Measurements from ENCODE around the gene CCDC34.

The CCDC34 gene

DNA sequence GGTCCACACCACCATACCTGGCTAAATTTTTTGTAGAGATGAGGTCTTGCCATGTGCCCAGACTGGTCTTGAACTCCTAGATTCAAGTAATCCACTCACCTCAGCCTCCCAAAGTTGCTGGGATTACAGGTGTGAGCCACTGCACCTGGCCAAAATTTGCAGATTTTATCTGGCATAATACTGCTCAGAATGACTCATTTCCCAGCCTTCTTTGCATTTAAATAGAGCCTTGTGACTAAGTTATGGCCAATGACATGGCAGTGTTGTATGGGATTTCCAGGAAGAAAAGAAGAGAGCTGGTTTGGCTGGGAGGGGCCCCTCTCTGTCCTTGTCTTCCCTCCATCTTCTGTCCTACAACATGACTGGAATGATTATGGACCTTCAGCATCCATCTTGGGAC, 55.8 kb downstream of the CCDC34 start:
- no peak overlapping the region for H3K4me3 ChIP-seq (ENCODE audit: low read length)
- TF ChIP-seq ZNF274 (IDR thresholded peaks at IDR 0.05; ENCODE audit: low read depth, low read length): no peak

GRCh38 chr11:27305751-27306150, 57.3 kb downstream of the CCDC34 start:
- no peak overlapping the region for H3K4me3 ChIP-seq (ENCODE audit: low read length)
- no peak for TF ChIP-seq ZNF274 (IDR thresholded peaks at IDR 0.05; ENCODE audit: low read depth, low read length)

GRCh38 chr11:27304514-27304913, 58.5 kb downstream of the CCDC34 start:
- H3K4me3 ChIP-seq (ENCODE audit: low read length): no peak overlapping the region
- TF ChIP-seq ZNF274 (IDR thresholded peaks at IDR 0.05; ENCODE audit: low read depth, low read length): no peak

DNA sequence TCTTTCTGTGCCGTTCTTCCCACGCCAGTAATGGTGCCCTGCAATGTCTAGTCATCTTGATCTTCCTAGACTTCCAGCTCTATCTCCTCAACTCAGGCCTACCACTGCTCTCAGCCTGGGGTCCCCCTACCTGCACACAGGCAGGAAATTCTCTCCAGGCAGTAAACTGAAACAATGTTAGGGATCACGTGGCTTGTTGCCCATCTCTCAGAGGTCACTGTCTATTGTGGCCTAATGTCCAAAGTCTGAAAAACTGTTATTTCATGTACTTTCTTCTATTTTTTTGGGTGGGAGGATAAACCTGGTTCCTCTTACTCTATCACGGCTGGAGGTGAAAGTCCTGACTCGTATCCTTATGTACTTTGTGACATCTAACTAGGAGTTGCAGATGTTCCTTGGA, 59.1 kb downstream of the CCDC34 start:
- no peak for TF ChIP-seq ZNF274 (IDR thresholded peaks at IDR 0.05; ENCODE audit: low read depth, low read length)
- H3K4me3 ChIP-seq (ENCODE audit: low read length): no peak overlapping the region

DNA sequence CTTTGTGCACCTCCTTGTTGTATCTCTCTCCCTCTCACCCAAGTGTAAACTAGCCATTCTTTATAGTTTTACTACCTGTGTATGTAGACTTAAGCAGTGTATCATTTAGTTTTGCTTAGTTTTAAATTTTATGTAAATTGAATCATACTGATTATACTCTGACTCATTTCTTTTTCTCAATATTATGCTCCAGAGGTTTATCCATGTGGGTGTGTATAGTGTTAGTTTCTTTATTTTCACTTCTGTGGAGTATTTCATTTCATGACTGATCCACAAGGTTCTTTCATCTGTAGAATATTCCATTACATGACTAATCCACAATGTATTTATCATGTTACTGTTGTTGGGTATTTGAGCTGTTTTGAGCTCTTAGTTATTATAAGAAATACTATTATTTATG, 62.0 kb downstream of the CCDC34 start:
- no peak overlapping the region for H3K4me3 ChIP-seq (ENCODE audit: low read length)
- no peak for TF ChIP-seq ZNF274 (IDR thresholded peaks at IDR 0.05; ENCODE audit: low read depth, low read length)

- no peak overlapping the region for H3K4me3 ChIP-seq (ENCODE audit: low read length)
- TF ChIP-seq ZNF274 (IDR thresholded peaks at IDR 0.05; ENCODE audit: low read depth, low read length): no peak
Observed at GRCh38 chr11:27297616-27298015, 65.4 kb downstream of the CCDC34 start.

DNA sequence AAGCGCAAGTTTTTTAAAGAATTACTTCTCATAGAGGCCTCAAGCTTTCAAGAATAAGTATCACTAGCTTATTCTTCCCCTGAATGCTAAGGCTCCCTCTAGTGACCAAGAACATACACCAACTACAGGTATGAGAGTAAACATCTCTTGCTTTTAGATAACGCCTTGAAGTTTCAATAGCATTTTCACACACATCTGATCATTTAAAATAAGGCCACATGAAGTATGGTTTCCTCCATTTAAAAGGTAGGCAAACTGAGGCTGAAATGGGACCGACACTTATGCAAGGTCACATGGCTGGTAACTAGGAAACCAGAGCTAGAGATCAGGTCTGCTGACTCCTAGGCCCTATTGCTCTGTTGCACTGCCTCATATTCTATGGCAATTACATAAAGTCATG, 66.5 kb downstream of the CCDC34 start:
- H3K4me3 ChIP-seq (ENCODE audit: low read length): no peak overlapping the region
- TF ChIP-seq ZNF274 (IDR thresholded peaks at IDR 0.05; ENCODE audit: low read depth, low read length): no peak

GRCh38 chr11:27295928-27296327, 67.1 kb downstream of the CCDC34 start:
- TF ChIP-seq ZNF274 (IDR thresholded peaks at IDR 0.05; ENCODE audit: low read depth, low read length): no peak
- H3K4me3 ChIP-seq (ENCODE audit: low read length): no peak overlapping the region

DNA sequence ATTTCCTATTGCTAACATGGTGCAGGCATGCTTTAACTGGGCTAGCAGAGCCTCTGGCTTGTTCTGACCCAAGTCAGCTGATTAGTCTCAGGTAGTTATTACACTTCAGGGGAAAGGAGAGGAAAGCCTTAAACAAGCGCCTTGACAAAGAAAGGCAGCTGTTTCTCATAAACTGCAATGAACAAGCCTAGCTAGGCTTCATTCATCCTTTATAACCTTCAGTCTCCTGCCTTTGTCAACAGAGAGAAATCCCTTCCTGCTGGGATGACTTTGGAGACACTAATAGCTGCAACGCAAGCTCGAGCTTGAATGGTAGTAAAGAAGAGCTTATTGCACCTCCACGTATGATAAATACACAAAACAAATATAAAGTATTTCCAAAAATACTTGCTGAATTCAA, 68.4 kb downstream of the CCDC34 start:
- H3K4me3 ChIP-seq (ENCODE audit: low read length): no peak overlapping the region
- TF ChIP-seq ZNF274 (IDR thresholded peaks at IDR 0.05; ENCODE audit: low read depth, low read length): no peak

- no peak for TF ChIP-seq ZNF274 (IDR thresholded peaks at IDR 0.05; ENCODE audit: low read depth, low read length)
- no peak overlapping the region for H3K4me3 ChIP-seq (ENCODE audit: low read length)
Observed at GRCh38 chr11:27293515-27294417, 69.2 kb downstream of the CCDC34 start.

DNA sequence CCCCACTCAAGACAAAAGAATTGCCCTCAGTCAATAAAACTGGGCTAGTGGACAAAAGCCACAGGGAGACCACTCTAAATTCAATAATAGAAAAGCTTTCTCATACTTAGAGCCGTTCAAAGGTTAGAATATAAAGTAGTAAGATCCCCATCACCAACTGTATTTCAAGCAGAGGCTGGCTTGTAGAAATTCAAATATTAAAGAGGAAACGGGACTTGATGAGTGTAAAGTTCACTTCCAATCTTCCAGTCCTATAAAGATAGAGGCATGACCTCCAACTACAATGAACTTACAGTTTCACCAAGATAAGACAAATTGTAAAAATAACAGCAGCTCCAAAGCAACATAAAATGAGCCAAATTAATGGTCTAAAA, 70.4 kb downstream of the CCDC34 start:
- no peak for TF ChIP-seq ZNF274 (IDR thresholded peaks at IDR 0.05; ENCODE audit: low read depth, low read length)
- H3K4me3 ChIP-seq (ENCODE audit: low read length): no peak overlapping the region

DNA sequence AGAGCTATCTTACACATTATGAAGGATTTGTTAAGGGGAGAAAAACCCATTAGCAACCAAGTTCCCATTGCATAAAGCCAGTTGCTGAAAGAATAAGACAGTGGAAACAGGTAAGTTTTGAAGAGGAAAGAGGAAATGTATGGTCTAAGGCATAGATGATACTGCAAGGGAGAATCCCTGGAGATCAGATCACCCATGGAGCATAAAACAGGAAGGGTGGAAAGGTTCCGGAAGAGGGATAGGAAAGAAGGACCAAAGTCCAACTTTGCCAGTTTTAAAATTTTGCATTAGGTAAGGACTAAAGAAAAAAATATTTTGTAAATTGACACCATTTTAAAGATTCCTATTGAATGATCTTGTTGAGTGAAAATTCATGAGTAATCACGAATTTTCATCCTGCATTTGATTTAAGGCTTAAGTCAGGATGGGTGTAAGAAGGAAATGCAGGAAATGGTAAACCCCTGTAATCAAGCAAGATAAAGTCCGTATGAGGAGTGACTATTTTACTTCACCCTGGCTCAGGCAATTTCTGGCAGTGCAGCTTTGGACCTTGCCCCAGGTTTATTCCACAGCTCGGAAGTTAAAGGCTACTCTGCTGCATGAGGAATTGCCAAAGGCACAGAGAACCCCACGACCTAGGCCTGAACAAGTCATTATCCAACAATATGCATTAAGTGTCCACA, 70.9 kb downstream of the CCDC34 start:
- TF ChIP-seq ZNF274 (IDR thresholded peaks at IDR 0.05; ENCODE audit: low read depth, low read length): no peak

GRCh38 chr11:27291302-27291889, 71.6 kb downstream of the CCDC34 start:
- TF ChIP-seq ZNF274 (IDR thresholded peaks at IDR 0.05; ENCODE audit: low read depth, low read length): no peak
- no peak overlapping the region for H3K4me3 ChIP-seq (ENCODE audit: low read length)

More for the DNA sequence above, 70.9 kb downstream of the CCDC34 start:
- H3K4me3 ChIP-seq (ENCODE audit: low read length): no peak overlapping the region

DNA sequence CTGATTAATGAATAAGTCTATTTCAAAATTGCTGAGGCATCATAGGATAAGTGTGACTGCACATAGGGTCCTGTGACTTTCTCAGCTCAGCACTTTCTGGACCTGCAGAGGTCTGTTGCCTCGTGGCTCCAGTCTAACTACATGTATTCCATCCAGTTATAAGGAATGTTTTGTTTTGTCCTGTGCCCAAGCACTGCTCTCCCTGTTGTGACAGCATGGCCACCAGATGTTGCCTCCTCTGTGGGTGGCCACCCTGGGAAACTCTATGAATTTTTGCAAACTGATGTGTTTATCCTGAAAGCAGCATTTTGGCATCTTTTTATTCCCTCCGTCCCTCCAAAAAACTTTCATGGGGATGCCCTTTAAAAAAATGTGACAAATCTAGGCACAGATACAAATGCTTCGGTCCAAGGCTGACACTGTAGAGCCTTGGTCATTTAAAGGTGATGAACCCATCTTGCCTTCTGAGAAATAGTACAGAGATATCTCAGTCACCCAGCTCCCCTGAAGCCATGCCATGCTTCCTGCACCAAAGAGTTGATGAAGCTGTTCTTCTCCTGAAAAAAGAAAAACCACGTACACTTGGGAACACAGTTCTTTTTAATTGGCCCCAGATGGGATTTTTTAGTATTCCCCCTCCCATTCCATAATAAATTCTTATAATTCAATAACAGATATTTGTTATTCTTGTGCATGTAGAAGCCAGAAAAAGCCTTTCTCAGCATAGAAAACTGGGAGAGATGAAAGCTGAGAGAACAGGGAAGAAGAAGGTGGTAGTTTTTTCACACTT, 72.6 kb downstream of the CCDC34 start:
- no peak overlapping the region for H3K4me3 ChIP-seq (ENCODE audit: low read length)
- TF ChIP-seq ZNF274 (IDR thresholded peaks at IDR 0.05; ENCODE audit: low read depth, low read length): no peak
